Testis (tissue), 3 donors: ENCODE results near the gene NEURL1B. TPM values are rescaled to one million over a fixed set of nuclear protein-coding genes. Genes with fewer than 3 reads are reported as not detected.
A peak's percentile ranks its signal among the peaks of the same experiment; 100 is the strongest.

ENCODE experiments used
- DNase-seq: peaks from one replicate; pipeline ENCODE4 v3.0.0-alpha.2; 2019
- H3K27ac ChIP-seq, 2 donors: fragments of 200-600 bp; sonication (generic); one replicate each; pipeline ENCODE4 v1.5.1; 2019
- H3K27me3 ChIP-seq: fragments of 200-600 bp; sonication (generic); one replicate; pipeline ENCODE4 v1.5.1; 2019
- H3K36me3 ChIP-seq: fragments of 200-600 bp; sonication (generic); one replicate; pipeline ENCODE4 v1.5.1; 2017; ENCODE audit warnings: low read depth; ENCODE audit errors: missing control alignments
- H3K4me1 ChIP-seq: fragments of 200-600 bp; sonication (generic); one replicate; pipeline ENCODE4 v1.5.1; 2019
- H3K4me3 ChIP-seq, 2 donors: fragments of 200-600 bp; sonication (generic); one replicate each; pipeline ENCODE4 v1.5.1; 2017 to 2019
- H3K9me3 ChIP-seq: fragments of 200-600 bp; sonication (generic); one replicate; pipeline ENCODE4 v1.5.1; 2017
- POLR2A ChIP-seq: fragments of 450-650 bp; IDR thresholded peaks from one replicate; pipeline ENCODE4 v1.6.1; 2017; ENCODE audit warnings: antibody characterized with exemption, mild to moderate bottlenecking, moderate library complexity
- WGBS, 2 donors: methylation state at CpG; one replicate each; pipeline ENCODE4 v1.1.5; 2018; 5-methylcytosine and 5-hydroxymethylcytosine counted together
- intact Hi-C: fragments of 100-400 bp; cut with DNase I; formaldehyde crosslinking; loops from one replicate; pipeline ENCODE4 v1.15.1; 2023; ENCODE audit warnings: low total_unique reads
- polyA plus RNA-seq: library from polyadenylated mRNA; stranded (reverse); fragments of 350-450 nt; fragmentation: Illumina TruSeq; extraction: RNeasy Lipid Tissue Mini Kit (QIAGEN cat#74804); gene quantifications from one replicate; pipeline ENCODE4 v1.2.3, GENCODE V29; 2014; ENCODE audit warnings: low read depth, low replicate concordance; ENCODE audit not compliant: insufficient read depth
- total RNA-seq, 2 donors: library from RNA; depleted of rRNA; stranded (reverse); fragments of >200 nt; gene quantifications; one replicate each; pipeline ENCODE4 v1.2.3, GENCODE V29; 2016
- TF ChIP-seq, protein P1 (sequence below), 3 experiments: fragments of 450-650 bp in 2 of 3; fragments of 200-600 bp in 1 of 3; sonication (generic) in 1 of 3; IDR thresholded peaks; one replicate each; pipeline ENCODE4 v1.5.1; 2016 to 2019; ENCODE audit warnings: antibody characterized with exemption in 3 of 3, mild to moderate bottlenecking in 2 of 3, moderate library complexity in 1 of 3

The NEURL1B gene
- total and polyA plus RNA-seq, 3 donors from 2014 or later, result 15.8 to 18.1 (median 17.1) TPM

DNA sequence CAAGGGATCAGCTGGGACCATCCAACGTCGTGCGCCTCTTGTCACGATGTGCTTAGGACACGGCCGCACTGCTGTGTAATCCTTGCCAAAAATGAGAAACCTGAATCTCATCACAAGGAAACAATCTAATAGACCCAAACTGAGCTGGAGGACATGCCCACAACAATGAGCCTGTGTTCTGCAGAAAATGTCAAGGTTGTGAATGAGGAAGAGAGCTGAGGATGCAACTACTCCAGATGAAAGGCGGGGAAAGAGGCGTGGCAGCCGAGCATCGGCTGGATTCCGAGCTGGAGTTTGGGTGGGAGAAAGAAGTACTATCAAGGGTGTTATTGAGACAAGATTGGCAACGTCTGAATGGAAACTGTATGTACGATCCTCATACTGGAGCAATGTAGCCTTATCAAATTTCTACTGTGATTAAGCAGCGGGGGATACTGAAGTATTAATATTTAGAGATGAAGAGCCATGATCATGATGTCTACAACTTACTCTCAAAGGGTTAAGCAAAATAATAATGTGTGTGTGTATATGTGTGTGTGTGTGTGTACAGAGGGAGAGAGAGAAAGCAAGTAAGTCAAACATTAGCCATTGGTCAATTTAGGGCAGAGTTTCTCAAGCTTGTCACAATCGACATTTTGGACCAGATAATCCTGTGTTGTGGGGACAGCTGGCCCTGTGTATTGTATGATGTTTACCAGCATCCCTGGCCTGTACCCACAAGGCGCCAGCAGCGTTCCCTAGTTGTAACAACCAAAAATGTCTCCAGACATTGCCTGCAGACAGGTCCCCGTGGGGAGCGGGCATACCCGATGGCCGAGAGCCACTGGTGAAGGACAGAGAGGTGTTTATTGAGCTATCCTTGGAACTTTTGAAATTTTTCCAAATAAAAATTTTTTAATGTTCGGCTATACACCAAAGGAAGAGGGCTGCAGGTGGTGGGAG is 83.5 kb downstream of the NEURL1B start:
- Histone ChIP-seq H3K4me1 (peaks cover 11% of the 10 kb centered on the region), H3K4me3 (no peak overlapping the region), H3K27ac (no peak overlapping the region), H3K27me3 (no peaks in the 10 kb centered on the region), H3K9me3 (no peaks in the 10 kb centered on the region), H3K36me3 (no peaks in the 10 kb centered on the region)
- peak; percentile 39 for DNase-seq
- 65 to 73% methylated on average over 22 of the region's 22 CpGs for WGBS, 2 donors
- intact Hi-C loops, result loop anchor here (5.0 kb wide), 1 partner anchor 38 kb away; no protein-coding TSS in a partner anchor
- no peak for TF ChIP-seq POLR2A
- TF ChIP-seq, protein P1, sequence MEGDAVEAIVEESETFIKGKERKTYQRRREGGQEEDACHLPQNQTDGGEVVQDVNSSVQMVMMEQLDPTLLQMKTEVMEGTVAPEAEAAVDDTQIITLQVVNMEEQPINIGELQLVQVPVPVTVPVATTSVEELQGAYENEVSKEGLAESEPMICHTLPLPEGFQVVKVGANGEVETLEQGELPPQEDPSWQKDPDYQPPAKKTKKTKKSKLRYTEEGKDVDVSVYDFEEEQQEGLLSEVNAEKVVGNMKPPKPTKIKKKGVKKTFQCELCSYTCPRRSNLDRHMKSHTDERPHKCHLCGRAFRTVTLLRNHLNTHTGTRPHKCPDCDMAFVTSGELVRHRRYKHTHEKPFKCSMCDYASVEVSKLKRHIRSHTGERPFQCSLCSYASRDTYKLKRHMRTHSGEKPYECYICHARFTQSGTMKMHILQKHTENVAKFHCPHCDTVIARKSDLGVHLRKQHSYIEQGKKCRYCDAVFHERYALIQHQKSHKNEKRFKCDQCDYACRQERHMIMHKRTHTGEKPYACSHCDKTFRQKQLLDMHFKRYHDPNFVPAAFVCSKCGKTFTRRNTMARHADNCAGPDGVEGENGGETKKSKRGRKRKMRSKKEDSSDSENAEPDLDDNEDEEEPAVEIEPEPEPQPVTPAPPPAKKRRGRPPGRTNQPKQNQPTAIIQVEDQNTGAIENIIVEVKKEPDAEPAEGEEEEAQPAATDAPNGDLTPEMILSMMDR (IDR thresholded peaks at IDR 0.05), result no peak

DNA sequence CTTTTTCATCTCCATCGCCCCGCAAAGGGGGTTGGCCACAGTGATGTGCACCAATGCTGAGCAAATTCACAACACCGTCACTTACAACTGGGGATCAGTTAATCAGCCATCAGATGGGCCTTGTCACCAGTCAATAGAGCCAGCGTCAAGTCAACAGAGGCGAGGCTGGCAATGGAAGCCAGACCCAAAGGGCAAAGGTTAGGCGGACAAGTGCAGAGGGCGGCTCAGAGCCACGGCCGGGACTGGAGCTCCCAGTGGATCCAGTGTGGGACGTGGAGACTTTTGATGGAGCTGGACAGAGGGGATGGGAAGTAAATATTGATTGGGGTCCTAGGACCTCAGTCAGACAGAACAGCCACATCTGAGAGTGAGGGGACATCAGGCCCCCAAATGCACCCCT is 84.2 kb downstream of the NEURL1B start:
- peaks cover 11% of the 10 kb centered on the region for H3K4me1 ChIP-seq
- no peak overlapping the region for H3K4me3 ChIP-seq
- no peaks in the 10 kb centered on the region for H3K36me3 ChIP-seq
- H3K27ac ChIP-seq, result no peak overlapping the region
- no peak for TF ChIP-seq POLR2A
- TF ChIP-seq, protein P1 (IDR thresholded peaks at IDR 0.05), result no peak
- no peaks in the 10 kb centered on the region for H3K27me3 ChIP-seq
- intact Hi-C loops, result no loop called here
- no peak for DNase-seq
- no peaks in the 10 kb centered on the region for H3K9me3 ChIP-seq
- WGBS, 2 donors, result 97 to 99% methylated on average over 10 of the region's 10 CpGs

DNA sequence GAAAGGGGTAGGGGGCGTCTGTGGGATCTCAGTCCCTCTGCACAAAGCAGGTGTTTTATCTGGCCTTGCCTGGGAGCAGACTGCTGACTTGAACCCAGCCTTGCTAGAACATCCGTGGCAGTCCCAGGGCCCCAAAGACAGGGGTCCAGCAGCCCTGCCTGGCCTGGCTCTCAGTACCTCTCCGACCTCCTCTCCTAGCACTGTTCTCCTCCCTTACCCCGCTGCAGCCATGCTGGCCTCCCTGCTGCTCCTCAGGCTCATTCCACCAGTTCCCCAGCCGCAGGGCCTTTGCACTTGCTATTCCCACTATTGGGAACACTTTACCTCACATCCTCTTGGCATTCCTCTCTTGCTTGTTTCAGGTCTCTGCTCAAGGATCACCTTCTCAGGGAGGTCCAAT is 84.7 kb downstream of the NEURL1B start:
- no peaks in the 10 kb centered on the region for H3K36me3 ChIP-seq
- H3K4me1 ChIP-seq, result peaks cover 11% of the 10 kb centered on the region
- no peaks in the 10 kb centered on the region for H3K27me3 ChIP-seq
- intact Hi-C loops, result no loop called here
- no peak for DNase-seq
- H3K27ac ChIP-seq, result no peak overlapping the region
- WGBS, 2 donors, result 93 to 95% methylated on average over 5 of the region's 5 CpGs
- TF ChIP-seq POLR2A, result no peak
- TF ChIP-seq, protein P1 (IDR thresholded peaks at IDR 0.05), result no peak
- H3K9me3 ChIP-seq, result no peaks in the 10 kb centered on the region
- no peak overlapping the region for H3K4me3 ChIP-seq

DNA sequence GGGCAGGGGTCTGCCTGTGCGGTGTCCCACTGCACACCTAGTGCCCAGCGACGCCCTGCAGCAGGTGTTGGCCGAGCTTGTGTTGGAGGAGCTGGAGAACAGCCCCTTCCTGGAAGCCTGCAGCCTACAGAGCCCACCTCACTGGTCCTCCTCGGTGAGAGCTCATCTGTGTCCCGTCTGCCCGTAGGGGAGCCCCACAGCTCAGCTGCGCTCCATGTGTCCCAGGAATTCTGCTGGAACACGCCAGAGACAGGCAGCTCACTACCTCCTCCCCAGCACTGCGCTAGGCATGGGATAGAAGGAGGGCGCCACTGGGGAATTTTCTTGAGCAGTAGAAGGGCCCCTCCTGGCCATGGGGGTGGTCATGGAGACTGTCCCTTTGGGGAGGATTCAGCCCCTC is 85.9 kb downstream of the NEURL1B start:
- Histone ChIP-seq H3K27ac (no peak overlapping the region), H3K36me3 (no peaks in the 10 kb centered on the region), H3K4me1 (peaks cover 10% of the 10 kb centered on the region), H3K27me3 (no peaks in the 10 kb centered on the region), H3K4me3 (no peak overlapping the region), H3K9me3 (no peaks in the 10 kb centered on the region)
- TF ChIP-seq POLR2A, result no peak
- TF ChIP-seq, protein P1 (IDR thresholded peaks at IDR 0.05), result no peak
- 89 to 92% methylated on average over 11 of the region's 11 CpGs for WGBS, 2 donors
- no peak for DNase-seq
- intact Hi-C loops, result no loop called here
